GM12874 (cell line): Measurements from ENCODE around the gene VPS13D.

Experiments used
- CTCF ChIP-seq: IDR thresholded peaks from 2 replicates; pipeline ENCODE4 v1.5.1; 2011; ENCODE audit warnings: low read depth, mild to moderate bottlenecking, control low read depth, low read length, moderate library complexity; ENCODE audit not compliant: insufficient read depth

Gene VPS13D

GRCh38 chr1:12450090-12450755 is 220.4 kb downstream of the VPS13D start:
- no peak for TF ChIP-seq CTCF

GRCh38 chr1:12450756-12451559 is 221.1 kb downstream of the VPS13D start:
- no peak for TF ChIP-seq CTCF

DNA sequence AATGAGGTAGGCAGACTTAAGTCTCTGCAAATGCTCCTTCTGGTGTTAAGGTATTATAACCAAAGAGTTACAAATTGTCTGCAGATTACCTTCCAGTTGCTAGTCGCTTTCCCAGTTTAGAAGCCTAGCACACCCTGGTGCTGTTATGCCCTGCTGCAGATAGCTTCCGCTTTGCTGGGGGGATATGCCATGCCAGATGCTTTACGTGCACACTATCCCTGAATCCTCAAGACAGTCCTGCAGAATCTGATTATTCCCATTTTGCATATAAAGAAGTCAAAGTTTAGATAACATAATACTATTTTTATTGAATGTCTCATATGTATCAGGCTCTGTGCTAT is 221.7 kb downstream of the VPS13D start:
- no peak for TF ChIP-seq CTCF

DNA sequence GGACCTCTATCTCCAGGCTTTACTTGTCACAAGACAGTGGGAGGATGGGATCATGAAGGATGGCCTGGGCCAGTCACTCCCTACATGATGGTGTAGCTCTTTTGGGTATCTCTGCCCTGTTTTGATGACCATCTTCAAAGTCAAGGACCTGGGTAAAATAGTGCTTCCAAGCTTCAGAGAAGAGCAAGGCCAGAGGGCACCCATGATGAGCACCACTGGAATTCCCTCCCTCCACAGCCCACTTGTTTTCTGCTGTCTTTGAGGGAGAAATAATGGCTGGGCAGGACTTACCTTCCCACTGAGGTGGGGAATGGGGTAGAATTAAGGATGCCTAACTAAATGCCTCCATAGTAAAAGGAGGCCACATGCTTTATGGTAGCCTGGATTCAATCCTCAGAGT is 222.4 kb downstream of the VPS13D start:
- TF ChIP-seq CTCF = no peak

GRCh38 chr1:12453400-12454343 is 223.8 kb downstream of the VPS13D start:
- no peak for TF ChIP-seq CTCF

DNA sequence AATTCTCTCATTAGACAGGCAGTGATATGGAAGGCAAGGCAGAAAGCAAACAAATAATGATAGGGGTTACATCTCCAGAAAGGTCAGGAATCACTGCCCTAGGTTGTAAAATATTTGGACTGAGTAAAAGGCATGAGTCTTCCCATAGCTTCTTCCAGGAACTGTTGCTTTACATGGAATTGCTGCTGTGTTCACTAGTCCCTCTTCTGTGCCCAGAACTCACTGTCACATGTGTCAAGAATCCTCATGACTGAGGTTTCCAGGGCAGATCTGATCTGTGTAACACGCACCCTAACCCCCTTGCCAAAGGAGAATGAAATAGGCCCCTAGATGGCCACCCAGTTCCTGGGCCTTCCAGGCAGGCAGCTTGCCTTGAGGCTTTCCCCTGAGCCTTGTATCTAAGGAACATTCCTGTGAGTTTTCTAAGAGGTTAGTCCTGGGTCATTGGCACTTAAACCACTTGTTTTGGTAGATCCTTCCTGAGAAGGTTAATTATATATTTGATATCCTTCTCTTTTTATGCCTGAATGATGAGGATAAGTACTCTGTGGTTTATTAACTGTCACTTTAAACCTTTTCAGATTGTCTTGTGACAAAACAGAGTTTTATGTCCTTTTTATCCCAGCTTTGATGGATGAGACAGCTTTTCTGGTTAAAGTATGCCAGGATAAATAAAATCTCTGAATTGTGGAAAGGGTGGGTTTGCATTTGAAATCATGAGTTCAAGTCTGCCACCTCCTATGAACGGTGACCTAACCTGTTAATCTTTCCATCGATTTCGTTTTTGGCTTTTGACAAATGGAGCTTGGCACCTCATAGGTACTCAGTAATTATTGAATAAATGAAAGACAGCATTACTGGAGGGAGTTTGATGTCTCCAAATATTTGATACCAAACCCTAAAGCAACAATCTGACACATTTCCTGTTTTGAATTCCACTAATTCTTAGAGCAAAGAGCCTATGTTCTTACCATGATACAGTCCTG is 224.9 kb downstream of the VPS13D start:
- no peak for TF ChIP-seq CTCF
